Fibroblast of gingiva (primary cell): ENCODE results near the gene PFDN4.
A peak's percentile ranks its signal among the peaks of the same experiment; 100 is the strongest.

ENCODE experiments used
- DNase-seq: peaks from one replicate; pipeline ENCODE4 v3.0.0-alpha.2; 2011; ENCODE audit warnings: low read depth

The PFDN4 gene

GRCh38 chr20:54173653-54174456, 34.0 kb upstream of the PFDN4 start, which contains the start of gene CYP24A1:
Gene CYP24A1, minus strand, starts transcription at chr20:54173986. Its CDS starts 407 bp downstream, at chr20:54173579.
- DNase-seq: no peak

- DNase-seq: no peak
These were observed 33.3 kb upstream of the PFDN4 start for GRCh38 chr20:54174457-54175175.

- no peak for DNase-seq
These were observed 31.3 kb upstream of the PFDN4 start for GRCh38 chr20:54176610-54177009.

- no peak for DNase-seq
These were observed 30.5 kb upstream of the PFDN4 start for GRCh38 chr20:54177378-54177777.

DNA sequence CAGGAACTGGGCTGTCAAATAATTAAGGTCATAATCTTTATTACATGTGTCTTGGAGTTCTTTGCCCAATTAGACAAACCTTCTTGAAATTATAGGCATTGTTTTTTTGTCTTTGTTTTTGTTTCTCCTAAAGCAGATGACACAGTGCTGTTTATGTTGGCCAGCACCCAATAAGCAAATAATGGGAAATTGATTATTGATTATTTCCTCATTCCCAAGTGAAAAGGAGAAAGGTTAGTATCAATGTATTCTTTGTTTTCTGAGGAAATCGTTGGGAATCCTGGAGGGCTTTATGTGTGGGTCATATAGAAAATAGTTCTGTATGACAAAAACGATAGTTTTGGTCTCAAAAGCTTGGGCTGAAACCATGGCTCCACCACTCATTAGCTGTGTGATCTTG, 29.6 kb upstream of the PFDN4 start:
- no peak for DNase-seq

- no peak for DNase-seq
These were observed 27.9 kb upstream of the PFDN4 start for GRCh38 chr20:54179946-54180345.

DNA sequence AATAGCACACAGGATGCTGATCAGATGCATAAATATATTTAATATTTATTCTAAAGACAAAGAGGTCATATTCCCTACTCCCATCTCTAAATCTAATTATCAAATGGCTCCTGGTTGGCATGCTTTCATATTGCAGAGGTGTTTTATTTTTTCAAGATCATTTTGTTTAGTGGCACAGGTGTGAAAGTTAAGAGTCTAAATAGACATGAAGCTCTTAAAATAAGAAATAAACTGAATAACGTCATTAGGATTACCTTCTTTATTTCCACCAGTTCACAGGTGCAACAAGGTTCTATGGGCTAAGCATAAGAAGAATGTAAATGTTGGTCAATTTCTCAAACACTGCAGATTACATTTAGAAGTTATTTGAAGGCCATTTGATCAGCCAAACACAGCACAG, 27.0 kb upstream of the PFDN4 start:
- no peak for DNase-seq

GRCh38 chr20:54184071-54184470, 23.8 kb upstream of the PFDN4 start:
- no peak for DNase-seq

- DNase-seq: no peak
These were observed 22.8 kb upstream of the PFDN4 start for GRCh38 chr20:54184904-54185626.

DNA sequence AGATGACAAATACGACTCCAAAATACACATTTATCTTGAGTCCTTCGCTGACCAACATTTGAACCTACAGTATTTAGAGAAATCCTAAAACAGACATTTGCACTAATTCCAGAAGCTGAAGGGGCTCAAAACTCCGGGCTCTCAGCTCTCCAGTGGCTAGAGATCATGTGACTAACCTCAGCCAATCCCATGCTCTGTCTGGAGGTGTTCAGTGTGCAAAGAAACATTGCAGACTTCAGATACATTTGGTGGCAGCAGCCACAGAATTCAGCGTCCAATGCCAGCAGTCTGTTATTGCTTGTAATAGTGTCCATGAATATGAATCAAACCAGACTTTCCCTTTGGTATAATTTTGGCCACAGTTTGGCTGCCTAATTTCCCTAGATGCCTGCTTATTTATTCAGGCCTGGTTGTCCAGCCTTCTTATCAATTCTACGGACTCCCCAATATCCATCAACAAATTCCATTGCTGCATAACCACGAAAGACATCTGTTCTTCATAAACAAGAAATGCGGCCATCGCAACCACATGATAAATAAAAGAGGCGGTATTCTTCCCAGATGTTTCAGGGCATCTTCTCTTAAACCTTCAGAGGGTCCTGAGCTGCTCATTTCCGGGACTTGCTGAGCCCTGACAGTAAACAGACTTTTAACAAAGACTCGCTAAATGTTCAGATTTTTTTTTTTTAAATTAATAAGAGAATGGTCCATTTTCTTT, 19.6 kb upstream of the PFDN4 start:
- no peak for DNase-seq

DNA sequence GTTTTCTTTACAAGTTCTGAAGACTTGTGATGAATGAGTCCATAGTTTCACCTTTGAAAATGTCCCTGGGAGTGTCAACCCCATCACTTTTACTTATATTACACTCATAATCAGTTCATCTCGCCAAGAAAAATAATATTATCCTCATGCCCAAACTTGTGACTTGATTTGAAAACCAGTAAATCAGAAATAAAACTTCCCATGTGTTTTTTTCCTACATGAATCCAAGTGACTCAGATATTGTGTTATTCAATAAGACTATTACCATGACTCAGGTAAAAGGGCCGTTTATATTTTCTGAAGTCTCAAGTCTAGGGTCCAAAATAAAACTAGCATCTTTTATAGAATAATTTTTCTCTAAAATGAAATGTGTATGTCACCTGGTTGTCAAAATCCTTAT, 18.3 kb upstream of the PFDN4 start:
- DNase-seq: no peak

DNA sequence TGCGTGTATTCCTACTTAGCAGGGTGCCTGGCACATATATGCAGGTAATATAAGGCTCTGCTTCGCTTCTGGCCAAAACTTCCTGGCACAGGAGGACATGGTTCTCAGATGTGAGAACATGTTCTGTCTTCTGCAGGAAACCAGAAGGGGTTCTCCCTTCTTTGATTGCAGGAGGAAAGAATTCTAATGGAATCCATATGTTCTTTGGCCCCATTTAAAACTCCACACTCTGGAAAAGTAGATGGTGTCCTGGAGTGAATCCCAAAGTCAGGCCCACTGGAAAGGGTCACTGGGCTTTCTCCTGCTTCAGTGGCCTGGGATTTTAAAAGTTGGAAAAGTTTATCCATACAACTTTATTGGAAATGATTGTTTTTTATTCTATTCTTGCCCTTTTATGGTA, 17.7 kb upstream of the PFDN4 start:
- DNase-seq: peak; percentile 7

DNA sequence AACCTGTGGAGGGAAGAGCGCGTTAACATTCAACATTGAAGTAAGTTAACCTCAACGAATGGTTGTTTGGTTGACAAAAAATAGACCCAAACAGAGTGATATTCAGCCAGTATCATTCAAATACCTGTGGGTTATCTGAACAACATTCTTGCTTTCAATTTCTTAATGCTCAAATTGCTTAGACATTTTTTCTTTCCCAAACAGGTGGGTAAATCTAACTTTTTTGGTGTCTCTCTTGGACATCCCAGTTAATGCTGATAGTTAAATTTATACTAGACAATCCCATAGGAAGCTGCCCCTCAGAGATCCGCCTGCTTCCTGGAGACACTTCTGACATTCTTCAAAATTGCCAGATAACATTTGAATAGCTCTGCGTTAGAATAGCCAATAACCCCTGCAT, 14.1 kb upstream of the PFDN4 start:
- no peak for DNase-seq

- DNase-seq: no peak
These were observed 13.0 kb upstream of the PFDN4 start for GRCh38 chr20:54194724-54195438.

DNA sequence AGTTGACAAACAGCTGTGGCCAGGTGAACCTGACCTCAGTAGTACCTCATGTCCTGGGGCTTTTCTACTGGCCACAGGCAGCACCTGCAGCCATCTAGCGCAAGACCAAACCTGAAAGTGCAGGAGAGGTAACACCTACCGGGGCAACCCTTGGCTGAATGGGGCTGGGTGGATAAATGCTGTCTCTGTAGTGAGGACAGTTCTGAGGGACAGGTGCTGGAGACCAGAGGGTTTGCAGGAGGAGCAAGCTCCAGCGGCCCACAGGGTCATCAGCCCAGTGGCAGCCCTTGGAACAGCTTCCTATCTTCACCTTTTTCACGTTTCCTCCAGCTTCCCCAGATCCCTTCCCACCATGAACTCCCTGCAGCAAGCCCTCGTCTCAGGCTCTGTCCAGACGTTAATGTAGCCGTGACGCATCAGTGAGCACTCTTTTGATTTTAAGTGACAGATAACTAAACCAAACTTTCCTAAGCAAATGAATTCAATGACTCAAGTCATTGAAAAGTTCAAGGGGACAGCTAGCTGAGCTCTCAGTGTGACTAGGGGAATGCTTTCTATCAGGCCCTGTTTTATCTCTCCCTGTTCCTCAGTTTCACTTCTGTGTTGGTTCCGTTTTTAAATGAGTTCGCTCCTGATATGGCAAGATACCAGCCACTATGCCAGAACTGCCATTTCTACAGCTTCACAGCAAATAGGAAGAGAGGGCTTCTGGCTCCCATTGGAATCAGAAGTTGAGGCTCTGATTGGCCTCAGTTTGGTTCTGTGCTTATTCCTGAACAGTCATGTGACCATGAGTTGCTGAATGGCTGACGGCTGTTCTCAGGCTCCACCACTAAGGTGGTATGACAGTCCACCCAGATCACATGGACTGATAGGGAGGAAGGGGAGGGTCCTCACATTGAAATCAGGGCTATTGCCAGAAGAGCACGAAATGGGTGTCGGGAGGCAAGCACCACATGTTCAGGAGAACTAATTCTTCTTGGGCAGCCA, 12.1 kb upstream of the PFDN4 start:
- DNase-seq: no peak

- peak; percentile 78 for DNase-seq
These were observed 10.0 kb upstream of the PFDN4 start for GRCh38 chr20:54197621-54198604.

GRCh38 chr20:54199283-54199682, 8.6 kb upstream of the PFDN4 start:
- DNase-seq: no peak

DNA sequence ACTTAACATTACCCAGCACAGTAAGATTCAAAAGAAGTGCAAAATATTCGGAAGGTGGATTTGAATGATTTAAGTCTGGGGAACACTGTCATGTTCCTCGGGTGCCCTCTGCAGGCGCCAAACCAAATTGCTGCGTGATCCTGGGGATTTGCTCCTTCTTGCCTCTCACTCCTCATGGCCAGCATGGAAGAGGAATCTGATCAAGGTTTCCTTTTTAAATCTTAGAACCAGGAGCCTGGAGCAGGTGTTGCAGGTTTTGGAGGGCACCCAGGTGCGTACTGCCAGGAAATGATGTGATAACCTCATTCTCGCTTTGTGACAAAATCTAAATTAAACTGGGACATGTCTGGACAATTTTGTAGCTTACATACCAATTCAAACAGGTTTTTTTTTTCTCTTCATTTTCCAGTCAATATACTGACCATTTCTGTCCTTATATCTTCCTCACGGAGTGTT, 8.1 kb upstream of the PFDN4 start:
- peak; percentile 57 for DNase-seq
